Erythroblast (primary cell): ENCODE data around the gene ID4.

Source experiments
- DNase-seq, 2 experiments: peaks; one replicate each; lab custom pipeline; 2025; lab: John Stamatoyannopoulos, UW
- GATA1 ChIP-seq: IDR thresholded peaks from 2 replicates; pipeline ENCODE4 v1.6.1; 2011; ENCODE audit warnings: low read depth, mild to moderate bottlenecking, control low read depth, low read length, moderate library complexity
- POLR2A ChIP-seq: IDR thresholded peaks from 2 replicates; pipeline ENCODE4 v1.6.1; 2011; ENCODE audit warnings: mild to moderate bottlenecking, low read length

Gene ID4

GRCh38 chr6:19864285-19864684 is 27.1 kb downstream of the ID4 start:
- DNase-seq, result no peak
- no peak for TF ChIP-seq POLR2A
- TF ChIP-seq GATA1, result no peak

GRCh38 chr6:19865178-19865577 is 28.0 kb downstream of the ID4 start:
- DNase-seq, result no peak
- TF ChIP-seq POLR2A (no peak), GATA1 (no peak)

GRCh38 chr6:19866173-19866984 is 29.2 kb downstream of the ID4 start:
- DNase-seq, result no peak
- TF ChIP-seq GATA1 (no peak), POLR2A (no peak)

- no peak for DNase-seq
- TF ChIP-seq POLR2A (no peak), GATA1 (no peak)
Measured at GRCh38 chr6:19866985-19867627, 29.9 kb downstream of the ID4 start.

- no peak for DNase-seq
- TF ChIP-seq GATA1 (no peak), POLR2A (no peak)
Measured at GRCh38 chr6:19869464-19869863, 32.3 kb downstream of the ID4 start.

- TF ChIP-seq GATA1 (no peak), POLR2A (no peak)
- no peak for DNase-seq
Measured at GRCh38 chr6:19870322-19870721, 33.2 kb downstream of the ID4 start.

- TF ChIP-seq GATA1, result no peak
- TF ChIP-seq POLR2A, result no peak
- DNase-seq, result peak; percentile 2 to 3
Measured at GRCh38 chr6:19873031-19873430, 35.9 kb downstream of the ID4 start.

- no peak for DNase-seq
- TF ChIP-seq POLR2A, result no peak
- no peak for TF ChIP-seq GATA1
Measured at GRCh38 chr6:19876672-19877071, 39.5 kb downstream of the ID4 start.

- no peak for DNase-seq
- TF ChIP-seq GATA1 (no peak), POLR2A (no peak)
Measured at GRCh38 chr6:19879663-19880062, 42.5 kb downstream of the ID4 start.

GRCh38 chr6:19880066-19880465 is 42.9 kb downstream of the ID4 start:
- TF ChIP-seq POLR2A (no peak), GATA1 (no peak)
- no peak for DNase-seq

GRCh38 chr6:19891451-19891850 is 54.3 kb downstream of the ID4 start:
- DNase-seq, result no peak
- TF ChIP-seq POLR2A (no peak), GATA1 (no peak)
